ENCODE data around the gene LTB4R.

Gene LTB4R

GRCh38 chr14:24310646-24311604, at the start of gene LTB4R:
TSS of gene LTB4R (plus strand) at chr14:24311502. CDS start at chr14:24315652, 4,150 bp downstream.
- TF ChIP-seq CTCF (conservative IDR thresholded peaks at IDR 0.05), result peak; percentile 80
- peak; percentile 82 for TF ChIP-seq ZFX (IDR thresholded peaks at IDR 0.05)
- peak within 1 kb of the TSS; percentile 76 for H3K27ac ChIP-seq

GRCh38 chr14:24261969-24262327, 49.4 kb upstream of the LTB4R start:
- H3K27ac ChIP-seq, result no peak overlapping the region
- no peak for TF ChIP-seq ZFX (IDR thresholded peaks at IDR 0.05)
- TF ChIP-seq CTCF (conservative IDR thresholded peaks at IDR 0.05), result no peak

GRCh38 chr14:24262821-24263733, 48.2 kb upstream of the LTB4R start, which contains the start of gene TGM1:
TSS of gene TGM1 (minus strand) at chr14:24263177. CDS start at chr14:24262352, 825 bp downstream.
- peak within 1 kb of the TSS; percentile 14 for H3K27ac ChIP-seq
- no peak for TF ChIP-seq ZFX (IDR thresholded peaks at IDR 0.05)
- TF ChIP-seq CTCF (conservative IDR thresholded peaks at IDR 0.05), result no peak

- peak overlapping the region; percentile 14 for H3K27ac ChIP-seq
- TF ChIP-seq ZFX (IDR thresholded peaks at IDR 0.05) (no peak), CTCF (conservative IDR thresholded peaks at IDR 0.05) (no peak)
These were observed 47.5 kb upstream of the LTB4R start for GRCh38 chr14:24263848-24264247.

- H3K27ac ChIP-seq, result peak overlapping the region; percentile 14; the same call in 1 of the 2 replicates
- TF ChIP-seq CTCF (conservative IDR thresholded peaks at IDR 0.05) (no peak), ZFX (IDR thresholded peaks at IDR 0.05) (no peak)
These were observed 47.0 kb upstream of the LTB4R start for GRCh38 chr14:24264298-24264697.

GRCh38 chr14:24266344-24267244, 44.7 kb upstream of the LTB4R start:
- H3K27ac ChIP-seq, result no peak overlapping the region
- TF ChIP-seq CTCF (conservative IDR thresholded peaks at IDR 0.05), result no peak
- TF ChIP-seq ZFX (IDR thresholded peaks at IDR 0.05), result no peak

Data from C4-2B (cell line).